Calu3 (cell line): ENCODE results near the gene HMX1. TPM values are rescaled to one million over a fixed set of nuclear protein-coding genes. Genes with fewer than 3 reads are reported as not detected.

Source experiments
- BruUV-seq: library from RNA; stranded (reverse); fragments of 400-500 nt; replicated peaks from 2 replicates; lab custom pipeline; 2021; lab: Mats Ljungman, UMichigan
- CTCF ChIA-PET: fragments of 300-600 bp; sonication (Branson Sonifier 250); formaldehyde crosslinking; loops from one replicate; lab custom pipeline; 2022; ENCODE audit warnings: antibody characterized with exemption; lab: Charles Lee
- DNase-seq: peaks from one replicate; pipeline ENCODE4 v3.0.0; 2022
- H3K27ac Mint-ChIP-seq: one replicate; pipeline ENCODE4 v1.8.0; 2022; ENCODE audit warnings: mixed read lengths; ENCODE audit not compliant: unreplicated experiment
- H3K27me3 Mint-ChIP-seq: one replicate; pipeline ENCODE4 v1.8.0; 2022; ENCODE audit warnings: mixed read lengths; ENCODE audit not compliant: unreplicated experiment
- H3K36me3 Mint-ChIP-seq: one replicate; pipeline ENCODE4 v1.8.0; 2022; ENCODE audit warnings: mild to moderate bottlenecking, moderate library complexity, mixed read lengths; ENCODE audit not compliant: insufficient read depth, unreplicated experiment
- H3K4me1 Mint-ChIP-seq: one replicate; pipeline ENCODE4 v1.8.0; 2022; ENCODE audit warnings: mild to moderate bottlenecking, low read depth, mixed read lengths; ENCODE audit not compliant: unreplicated experiment
- H3K4me3 Mint-ChIP-seq: one replicate; pipeline ENCODE4 v1.8.0; 2022; ENCODE audit warnings: mild to moderate bottlenecking, low read depth, moderate library complexity, mixed read lengths; ENCODE audit not compliant: unreplicated experiment
- H3K9me3 Mint-ChIP-seq: one replicate; pipeline ENCODE4 v1.8.0; 2022; ENCODE audit warnings: low read depth, mixed read lengths; ENCODE audit not compliant: unreplicated experiment
- intact Hi-C: fragments of 100-400 bp; cut with micrococcal nuclease; formaldehyde crosslinking; loops from one replicate; pipeline ENCODE4 v1.10.0; 2022; ENCODE audit not compliant: unreplicated experiment
- total RNA-seq: library from RNA; stranded (reverse); gene quantifications from 2 replicates; pipeline ENCODE4 v1.2.3, GENCODE V29; 2022
- TF ChIP-seq, protein P1 (sequence below): fragments of 200-600 bp; IDR thresholded peaks from one replicate; pipeline ENCODE4 v1.8.0; 2022; ENCODE audit warnings: antibody characterized with exemption; ENCODE audit not compliant: unreplicated experiment

Gene HMX1
- total RNA-seq, 1 experiment from 2014 or later = not detected

DNA sequence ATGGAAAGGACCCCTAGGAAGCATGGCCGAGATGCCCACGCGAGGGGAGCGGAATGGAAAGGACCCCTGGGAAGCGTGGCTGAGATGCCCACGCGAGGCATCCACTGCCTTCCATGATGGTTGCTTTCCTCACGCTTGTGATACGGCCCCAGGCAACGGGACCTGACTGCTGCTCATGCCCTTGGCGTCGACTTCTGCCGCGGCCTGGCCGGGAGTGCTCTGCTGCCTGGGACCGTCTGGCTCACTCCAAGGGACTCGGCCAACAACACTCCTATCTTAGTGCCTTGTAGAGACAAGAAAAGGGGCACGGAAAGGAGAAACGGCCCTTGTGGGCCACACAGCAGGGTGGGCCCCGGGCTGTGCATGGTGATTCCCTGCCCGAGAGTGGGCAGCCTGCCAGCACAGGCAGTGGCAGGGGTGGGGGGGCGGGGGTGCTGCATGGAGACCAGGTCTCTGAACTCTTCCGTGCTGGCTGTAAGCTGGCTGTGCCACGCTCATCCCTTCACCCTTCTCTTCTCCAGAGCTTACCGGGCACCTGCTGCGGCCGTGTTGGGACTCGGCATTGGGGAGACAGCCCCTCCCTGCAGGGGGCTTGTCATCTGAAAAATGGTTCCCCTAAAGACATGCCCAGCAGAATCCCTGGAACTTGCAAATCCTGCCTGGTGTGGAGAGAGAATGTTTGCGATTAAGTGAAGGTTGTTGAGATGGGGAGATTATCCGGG is 38.6 kb upstream of the HMX1 start:
- Mint-ChIP-seq H3K4me1 (no peaks in the 10 kb centered on the region), H3K9me3 (no peaks in the 10 kb centered on the region), H3K27me3 (peaks cover 37% of the 10 kb centered on the region), H3K27ac (no peak overlapping the region), H3K36me3 (no peaks in the 10 kb centered on the region), H3K4me3 (no peak overlapping the region)
- BruUV-seq = no TSS peak
- TF ChIP-seq, protein P1, sequence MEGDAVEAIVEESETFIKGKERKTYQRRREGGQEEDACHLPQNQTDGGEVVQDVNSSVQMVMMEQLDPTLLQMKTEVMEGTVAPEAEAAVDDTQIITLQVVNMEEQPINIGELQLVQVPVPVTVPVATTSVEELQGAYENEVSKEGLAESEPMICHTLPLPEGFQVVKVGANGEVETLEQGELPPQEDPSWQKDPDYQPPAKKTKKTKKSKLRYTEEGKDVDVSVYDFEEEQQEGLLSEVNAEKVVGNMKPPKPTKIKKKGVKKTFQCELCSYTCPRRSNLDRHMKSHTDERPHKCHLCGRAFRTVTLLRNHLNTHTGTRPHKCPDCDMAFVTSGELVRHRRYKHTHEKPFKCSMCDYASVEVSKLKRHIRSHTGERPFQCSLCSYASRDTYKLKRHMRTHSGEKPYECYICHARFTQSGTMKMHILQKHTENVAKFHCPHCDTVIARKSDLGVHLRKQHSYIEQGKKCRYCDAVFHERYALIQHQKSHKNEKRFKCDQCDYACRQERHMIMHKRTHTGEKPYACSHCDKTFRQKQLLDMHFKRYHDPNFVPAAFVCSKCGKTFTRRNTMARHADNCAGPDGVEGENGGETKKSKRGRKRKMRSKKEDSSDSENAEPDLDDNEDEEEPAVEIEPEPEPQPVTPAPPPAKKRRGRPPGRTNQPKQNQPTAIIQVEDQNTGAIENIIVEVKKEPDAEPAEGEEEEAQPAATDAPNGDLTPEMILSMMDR = no peak
- no peak for DNase-seq
- intact Hi-C loops = no loop called here
- CTCF ChIA-PET = no interaction called here

DNA sequence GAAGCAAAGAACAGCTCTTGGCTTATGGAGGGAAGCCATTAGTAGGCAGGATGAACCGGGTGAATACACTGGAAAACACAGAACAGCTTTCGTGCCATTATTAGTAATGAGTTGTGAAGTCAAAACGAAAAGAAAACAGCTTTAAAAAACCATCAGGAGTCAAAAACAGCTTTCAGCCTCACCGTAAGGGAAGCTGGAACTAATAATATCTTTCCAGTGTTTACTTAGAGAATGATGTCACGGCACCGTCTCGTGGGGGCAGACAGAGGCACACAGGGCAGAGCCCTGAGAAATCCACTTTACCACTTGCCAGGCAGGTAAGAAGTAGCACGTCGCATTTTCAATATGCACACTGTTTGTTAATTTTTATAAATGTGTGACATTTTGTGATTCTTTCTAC is 37.9 kb upstream of the HMX1 start:
- Mint-ChIP-seq H3K4me3 (no peak overlapping the region), H3K36me3 (no peaks in the 10 kb centered on the region), H3K4me1 (no peaks in the 10 kb centered on the region), H3K9me3 (no peaks in the 10 kb centered on the region), H3K27me3 (peaks cover 37% of the 10 kb centered on the region), H3K27ac (no peak overlapping the region)
- TF ChIP-seq, protein P1 = no peak
- no peak for DNase-seq
- CTCF ChIA-PET = no interaction called here
- intact Hi-C loops = no loop called here
- BruUV-seq = no TSS peak

DNA sequence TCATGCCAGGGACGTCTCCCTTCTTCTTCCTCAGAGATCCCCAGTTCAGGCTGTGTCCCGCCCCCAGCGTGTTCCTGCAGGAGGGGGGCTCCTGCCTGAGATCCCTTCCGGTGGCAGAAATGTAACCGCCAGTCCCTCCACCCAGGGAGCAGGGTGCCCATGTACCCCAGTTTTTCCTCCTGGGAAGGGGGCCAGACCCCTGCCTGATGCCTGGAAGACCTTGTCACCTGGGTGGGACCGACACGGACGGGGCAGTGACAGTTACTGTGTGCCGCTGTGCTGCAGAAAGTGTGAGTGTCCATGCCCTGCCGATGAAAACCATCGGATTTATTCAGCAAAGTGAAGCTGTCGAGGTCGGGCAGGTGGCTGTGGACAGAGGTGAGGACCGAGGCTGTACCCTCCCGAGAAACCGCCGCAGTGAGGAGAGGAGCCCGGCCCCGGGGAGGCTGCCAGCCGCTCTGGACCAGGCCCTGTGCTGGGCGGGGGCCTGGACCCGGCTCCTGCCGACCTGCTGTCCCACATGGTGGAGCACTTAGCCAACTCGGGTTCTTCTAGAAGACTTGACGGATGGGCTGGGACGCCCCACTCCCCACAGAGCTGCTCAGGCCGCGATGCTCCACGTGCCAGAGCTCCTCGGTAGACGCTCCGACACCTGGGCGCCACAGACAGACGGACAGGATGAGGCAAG is 36.7 kb upstream of the HMX1 start:
- Mint-ChIP-seq H3K27ac (no peak overlapping the region), H3K36me3 (no peaks in the 10 kb centered on the region), H3K9me3 (no peaks in the 10 kb centered on the region), H3K4me1 (no peaks in the 10 kb centered on the region), H3K27me3 (peaks cover 37% of the 10 kb centered on the region), H3K4me3 (no peak overlapping the region)
- no peak for DNase-seq
- TF ChIP-seq, protein P1 = no peak
- no TSS peak for BruUV-seq
- intact Hi-C loops = no loop called here
- CTCF ChIA-PET = no interaction called here

DNA sequence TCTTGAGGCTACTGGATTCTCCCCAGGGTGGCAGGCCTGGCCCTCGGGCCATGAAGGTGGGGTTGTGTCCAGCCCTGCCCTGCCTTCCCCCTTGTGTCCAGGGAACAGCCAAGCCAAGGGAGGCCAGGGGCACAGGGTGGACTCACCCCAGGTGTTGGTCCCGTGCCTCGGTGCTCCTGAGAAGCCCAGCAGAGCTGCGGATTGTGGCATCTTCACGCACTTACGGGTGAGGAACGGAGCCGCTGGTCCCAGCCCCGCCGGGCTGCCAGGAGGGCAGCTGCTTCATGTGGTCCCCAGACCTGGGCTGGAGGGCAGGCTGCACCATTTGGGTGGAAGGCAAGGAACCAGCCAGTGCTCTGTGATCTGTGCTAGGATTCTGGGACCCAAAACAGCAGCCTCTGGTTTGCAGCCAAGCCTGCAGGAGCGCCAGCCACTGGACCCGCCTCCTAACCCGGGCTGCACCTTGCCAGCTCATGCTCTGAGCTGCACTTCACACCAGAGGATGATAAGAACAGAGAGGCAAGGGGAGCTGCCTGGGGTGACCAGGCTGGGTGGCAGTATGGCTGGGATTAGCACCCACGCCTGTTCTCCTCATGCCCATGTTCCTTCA is 36.1 kb upstream of the HMX1 start:
- TF ChIP-seq, protein P1 = no peak
- Mint-ChIP-seq H3K9me3 (no peaks in the 10 kb centered on the region), H3K4me3 (no peak overlapping the region), H3K27ac (no peak overlapping the region), H3K36me3 (no peaks in the 10 kb centered on the region), H3K4me1 (no peaks in the 10 kb centered on the region), H3K27me3 (peaks cover 37% of the 10 kb centered on the region)
- intact Hi-C loops = no loop called here
- DNase-seq = no peak
- no TSS peak for BruUV-seq
- CTCF ChIA-PET = no interaction called here
